Endodermal cell (in vitro differentiated cells): ENCODE data around the gene PPP2R2C. TPM values are rescaled to one million over a fixed set of nuclear protein-coding genes. Genes with fewer than 3 reads are reported as not detected.

Experiments
- DNase-seq: peaks from one replicate; pipeline ENCODE4 v3.0.0-alpha.2; 2017
- H3K27ac ChIP-seq: 2 replicates; pipeline ENCODE4 v1.5.1; 2013; ENCODE audit warnings: mild to moderate bottlenecking, low read depth, low read length, moderate library complexity
- H3K27me3 ChIP-seq: 2 replicates; pipeline ENCODE4 v1.6.1; 2013; ENCODE audit warnings: mild to moderate bottlenecking, low read length, moderate library complexity; ENCODE audit not compliant: insufficient read depth, control insufficient read depth, poor library complexity, severe bottlenecking
- H3K36me3 ChIP-seq: 2 replicates; pipeline ENCODE4 v1.7.0; 2013; ENCODE audit warnings: mild to moderate bottlenecking, low read length, moderate library complexity; ENCODE audit not compliant: control insufficient read depth, insufficient read depth
- H3K4me1 ChIP-seq: one replicate; pipeline ENCODE4 v1.7.0; 2013; ENCODE audit warnings: low read length; ENCODE audit not compliant: control insufficient read depth, insufficient read depth
- H3K4me3 ChIP-seq: 2 replicates; pipeline ENCODE4 v1.5.1; 2013; ENCODE audit warnings: mild to moderate bottlenecking, low read length, moderate library complexity
- H3K9ac ChIP-seq: 2 replicates; pipeline ENCODE4 v1.6.1; 2013; ENCODE audit warnings: mild to moderate bottlenecking, low read length, moderate library complexity; ENCODE audit not compliant: poor library complexity, severe bottlenecking; ENCODE audit errors: extremely low read depth
- H3K9me3 ChIP-seq: 2 replicates; pipeline ENCODE4 v1.6.1; 2013; ENCODE audit warnings: mild to moderate bottlenecking, low read length, moderate library complexity; ENCODE audit not compliant: control insufficient read depth
- H3K27ac Mint-ChIP-seq: 2 replicates; pipeline ENCODE4 v1.8.0; 2020; ENCODE audit warnings: mixed read lengths
- H3K27me3 Mint-ChIP-seq: 2 replicates; pipeline ENCODE4 v1.8.0; 2021; ENCODE audit warnings: mild to moderate bottlenecking, mixed read lengths; ENCODE audit not compliant: insufficient read depth
- H3K36me3 Mint-ChIP-seq: 2 replicates; pipeline ENCODE4 v1.8.0; 2020; ENCODE audit warnings: low read depth, mixed read lengths
- H3K4me1 Mint-ChIP-seq: 2 replicates; pipeline ENCODE4 v1.8.0; 2020; ENCODE audit warnings: mixed read lengths
- H3K4me3 Mint-ChIP-seq: 2 replicates; pipeline ENCODE4 v1.8.0; 2020; ENCODE audit warnings: mild to moderate bottlenecking, moderate library complexity, mixed read lengths
- H3K9me3 Mint-ChIP-seq: 2 replicates; pipeline ENCODE4 v1.8.0; 2020; ENCODE audit warnings: mild to moderate bottlenecking, mixed read lengths
- CTCF ChIP-seq: fragments of 200-600 bp; sonication (generic); conservative IDR thresholded peaks from 2 replicates; pipeline ENCODE4 v1.5.0; 2021; ENCODE audit warnings: antibody characterized with exemption, mild to moderate bottlenecking
- WGBS, 2 experiments: methylation state at CpG; one replicate each; pipeline versions ENCODE4 v1.1.5 to v1.1.7; 2013; ENCODE audit warnings: missing lambda C conversion rate in 2 of 2, mixed read lengths in 1 of 2; ENCODE audit not compliant: insufficient coverage in 1 of 2, insufficient read length in 1 of 2; 5-methylcytosine and 5-hydroxymethylcytosine counted together
- total RNA-seq, 2 donors: library from RNA; stranded (reverse); fragmentation: NEBNext Ultra II Directional in 1 of 2; extraction: Animal tissue kit (Norgen Biotek cat#: 25700) in 1 of 2; gene quantifications; 2 replicates in 1 of 2; 3 replicates in 1 of 2; pipeline ENCODE4 v1.2.1, GENCODE V29; 2021

PPP2R2C gene
- total RNA-seq, 2 donors from 2014 or later: 4.4 to 19.2 TPM

GRCh38 chr4:6297266-6297815 lies 175.1 kb downstream of the PPP2R2C start:
- H3K9me3 ChIP-seq: no peaks in the 10 kb centered on the region
- H3K27me3 Mint-ChIP-seq: no peaks in the 10 kb centered on the region
- no peaks in the 10 kb centered on the region for H3K9me3 Mint-ChIP-seq
- no peak for DNase-seq
- H3K27me3 ChIP-seq: no peaks in the 10 kb centered on the region
- H3K27ac Mint-ChIP-seq: peak overlapping the region; percentile 6
- no peak overlapping the region for H3K4me3 ChIP-seq
- no peaks in the 10 kb centered on the region for H3K36me3 ChIP-seq
- no peak overlapping the region for H3K4me3 Mint-ChIP-seq
- H3K36me3 Mint-ChIP-seq: peaks cover 54% of the 10 kb centered on the region
- no peaks in the 10 kb centered on the region for H3K4me1 ChIP-seq
- no peak overlapping the region for H3K9ac ChIP-seq
- H3K27ac ChIP-seq: no peak overlapping the region
- H3K4me1 Mint-ChIP-seq: no peaks in the 10 kb centered on the region
- no peak for TF ChIP-seq CTCF
- 86 to 88% methylated on average over 9 to 15 of the region's 15 CpGs for WGBS, 2 experiments

GRCh38 chr4:6296026-6296425 lies 176.4 kb downstream of the PPP2R2C start:
- no peak for TF ChIP-seq CTCF
- Histone ChIP-seq H3K27ac (no peak overlapping the region), H3K4me3 (no peak overlapping the region), H3K36me3 (no peaks in the 10 kb centered on the region), H3K9ac (no peak overlapping the region), H3K27me3 (no peaks in the 10 kb centered on the region), H3K4me1 (no peaks in the 10 kb centered on the region), H3K9me3 (no peaks in the 10 kb centered on the region)
- peak; percentile 65 for DNase-seq
- peaks cover 44% of the 10 kb centered on the region for H3K36me3 Mint-ChIP-seq
- no peaks in the 10 kb centered on the region for H3K4me1 Mint-ChIP-seq
- whole genome bisulfite sequencing, 2 experiments: 91 to 98% methylated on average over 7 to 9 of the region's 9 CpGs
- H3K27ac Mint-ChIP-seq: no peak overlapping the region
- no peaks in the 10 kb centered on the region for H3K27me3 Mint-ChIP-seq
- no peaks in the 10 kb centered on the region for H3K9me3 Mint-ChIP-seq
- H3K4me3 Mint-ChIP-seq: no peak overlapping the region

GRCh38 chr4:6295495-6295894 lies 176.9 kb downstream of the PPP2R2C start:
- Mint-ChIP-seq H3K4me1 (no peaks in the 10 kb centered on the region), H3K27me3 (no peaks in the 10 kb centered on the region), H3K27ac (no peak overlapping the region), H3K9me3 (no peaks in the 10 kb centered on the region), H3K36me3 (peaks cover 39% of the 10 kb centered on the region), H3K4me3 (no peak overlapping the region)
- Histone ChIP-seq H3K27ac (no peak overlapping the region), H3K27me3 (no peaks in the 10 kb centered on the region), H3K4me1 (no peaks in the 10 kb centered on the region), H3K9me3 (no peaks in the 10 kb centered on the region), H3K9ac (no peak overlapping the region), H3K36me3 (peaks cover 2% of the 10 kb centered on the region), H3K4me3 (no peak overlapping the region)
- TF ChIP-seq CTCF: no peak
- 91 to 98% methylated on average over 14 of the region's 14 CpGs for WGBS, 2 experiments
- no peak for DNase-seq
